Testis (tissue), 2 donors: ENCODE data around the gene GABBR2.

Source experiments
- CTCF ChIP-seq, 3 experiments: fragments of 450-650 bp in 2 of 3; fragments of 200-600 bp in 1 of 3; sonication (generic) in 1 of 3; IDR thresholded peaks; one replicate each; pipeline ENCODE4 v1.5.1; 2016 to 2019; ENCODE audit warnings: antibody characterized with exemption in 3 of 3, mild to moderate bottlenecking in 2 of 3, moderate library complexity in 1 of 3
- POLR2A ChIP-seq: fragments of 450-650 bp; IDR thresholded peaks from one replicate; pipeline ENCODE4 v1.6.1; 2017; ENCODE audit warnings: antibody characterized with exemption, mild to moderate bottlenecking, moderate library complexity

- no peak for TF ChIP-seq CTCF (IDR thresholded peaks at IDR 0.05)
- no peak for TF ChIP-seq POLR2A
Observed at GRCh38 chr9:98547606-98548005, 161.1 kb downstream of the GABBR2 start.
